Mucosa of rectum (tissue), 2 donors: ENCODE results near the gene COL4A2.

Experiments used
- H3K27ac ChIP-seq, 2 donors: one replicate each; pipeline ENCODE4 v1.7.0; 2013; ENCODE audit warnings: inconsistent platforms in 2 of 2, low read depth in 2 of 2, low read length in 2 of 2
- H3K27me3 ChIP-seq, 2 donors: one replicate each; pipeline ENCODE4 v1.7.0; 2013; ENCODE audit warnings: low read length in 2 of 2; ENCODE audit not compliant: control insufficient read depth in 2 of 2, insufficient read depth in 2 of 2
- H3K36me3 ChIP-seq, 2 donors: one replicate each; pipeline ENCODE4 v1.7.0; 2013; ENCODE audit warnings: low read length in 2 of 2; ENCODE audit not compliant: control insufficient read depth in 2 of 2, insufficient read depth in 2 of 2
- H3K4me1 ChIP-seq, 2 donors: one replicate each; pipeline ENCODE4 v1.7.0; 2013; ENCODE audit warnings: low read length in 2 of 2, mild to moderate bottlenecking in 1 of 2; ENCODE audit not compliant: control insufficient read depth in 2 of 2, insufficient read depth in 2 of 2
- H3K4me3 ChIP-seq, 2 donors: one replicate each; pipeline ENCODE4 v1.7.0; 2013; ENCODE audit warnings: low read length in 2 of 2
- H3K9ac ChIP-seq, 2 donors: one replicate each; pipeline ENCODE4 v1.7.0; 2013; ENCODE audit warnings: low read length in 2 of 2, low read depth in 1 of 2, mild to moderate bottlenecking in 1 of 2
- H3K9me3 ChIP-seq, 2 donors: one replicate each; pipeline ENCODE4 v1.7.0; 2013; ENCODE audit warnings: low read length in 2 of 2; ENCODE audit not compliant: control insufficient read depth in 2 of 2
- donor health status: healthy.
- donor health status: Normal muscosa, but diverticular disease.

COL4A2 gene

GRCh38 chr13:110535526-110535925 lies 228.4 kb downstream of the COL4A2 start:
- H3K4me1 ChIP-seq: peaks cover 10 to 15% of the 10 kb centered on the region in 2 donors

GRCh38 chr13:110536006-110536693 lies 229.1 kb downstream of the COL4A2 start:
- Histone ChIP-seq H3K4me1 (peaks cover 15 to 18% of the 10 kb centered on the region in 2 donors), H3K27ac (peak overlapping the region; percentile 24 to 56), H3K27me3 (no peaks in the 10 kb centered on the region), H3K36me3 (peaks cover 0 to 2% of the 10 kb centered on the region in 2 donors), H3K9me3 (no peaks in the 10 kb centered on the region), H3K9ac (no peak overlapping the region), H3K4me3 (no peak overlapping the region)

More at GRCh38 chr13:110535526-110535925, 228.4 kb downstream of the COL4A2 start:
- Histone ChIP-seq H3K4me3 (no peak overlapping the region), H3K27me3 (no peaks in the 10 kb centered on the region), H3K9me3 (no peaks in the 10 kb centered on the region), H3K27ac (peak overlapping the region; percentile 24 to 56), H3K36me3 (no peaks in the 10 kb centered on the region), H3K9ac (no peak overlapping the region)

GRCh38 chr13:110538632-110539031 lies 231.5 kb downstream of the COL4A2 start:
- Histone ChIP-seq H3K27ac (peak overlapping the region in 1 of 2 donors; percentile 17), H3K9ac (peak overlapping the region in 1 of 2 donors; percentile 32), H3K4me3 (no peak overlapping the region), H3K27me3 (no peaks in the 10 kb centered on the region), H3K9me3 (no peaks in the 10 kb centered on the region), H3K36me3 (peaks cover 2% of the 10 kb centered on the region in 2 donors), H3K4me1 (peaks cover 20 to 22% of the 10 kb centered on the region in 2 donors)

GRCh38 chr13:110539894-110540293 lies 232.8 kb downstream of the COL4A2 start:
- Histone ChIP-seq H3K36me3 (peaks cover 2% of the 10 kb centered on the region in 2 donors), H3K27ac (no peak overlapping the region), H3K4me3 (no peak overlapping the region), H3K4me1 (peaks cover 20 to 22% of the 10 kb centered on the region in 2 donors), H3K27me3 (no peaks in the 10 kb centered on the region), H3K9me3 (no peaks in the 10 kb centered on the region), H3K9ac (no peak overlapping the region)

GRCh38 chr13:110540871-110541525 lies 233.9 kb downstream of the COL4A2 start:
- Histone ChIP-seq H3K36me3 (peaks cover 2% of the 10 kb centered on the region in 2 donors), H3K9ac (peak overlapping the region in 1 of 2 donors; percentile 47), H3K4me1 (peaks cover 21 to 22% of the 10 kb centered on the region in 2 donors), H3K9me3 (no peaks in the 10 kb centered on the region), H3K4me3 (no peak overlapping the region), H3K27ac (peak overlapping the region; percentile 57 to 68), H3K27me3 (no peaks in the 10 kb centered on the region)

GRCh38 chr13:110541526-110541920 lies 234.4 kb downstream of the COL4A2 start:
- Histone ChIP-seq H3K4me1 (peaks cover 23 to 24% of the 10 kb centered on the region in 2 donors), H3K27ac (peak overlapping the region; percentile 57 to 68), H3K4me3 (no peak overlapping the region)

GRCh38 chr13:110542169-110542796 lies 235.2 kb downstream of the COL4A2 start:
- peaks cover 28 to 31% of the 10 kb centered on the region in 2 donors for H3K4me1 ChIP-seq
- H3K27me3 ChIP-seq: no peaks in the 10 kb centered on the region
- H3K36me3 ChIP-seq: peaks cover 2% of the 10 kb centered on the region in 2 donors
- no peaks in the 10 kb centered on the region for H3K9me3 ChIP-seq
- H3K9ac ChIP-seq: no peak overlapping the region
- no peak overlapping the region for H3K27ac ChIP-seq
- no peak overlapping the region for H3K4me3 ChIP-seq

More at GRCh38 chr13:110541526-110541920, 234.4 kb downstream of the COL4A2 start:
- H3K9me3 ChIP-seq: no peaks in the 10 kb centered on the region
- H3K9ac ChIP-seq: peak overlapping the region in 1 of 2 donors; percentile 47
- no peaks in the 10 kb centered on the region for H3K27me3 ChIP-seq
- H3K36me3 ChIP-seq: peaks cover 2% of the 10 kb centered on the region in 2 donors

- Histone ChIP-seq H3K9me3 (no peaks in the 10 kb centered on the region), H3K4me3 (no peak overlapping the region), H3K4me1 (peaks cover 17 to 20% of the 10 kb centered on the region in 2 donors), H3K27me3 (no peaks in the 10 kb centered on the region), H3K9ac (no peak overlapping the region), H3K27ac (peak overlapping the region; percentile 35 to 68), H3K36me3 (peaks cover 0 to 2% of the 10 kb centered on the region in 2 donors)
Observed at GRCh38 chr13:110546378-110546777, 239.3 kb downstream of the COL4A2 start.

- Histone ChIP-seq H3K4me1 (peaks cover 13 to 15% of the 10 kb centered on the region in 2 donors), H3K27ac (peak overlapping the region; percentile 61 to 68), H3K9ac (peak overlapping the region in 1 of 2 donors; percentile 34)
Observed at GRCh38 chr13:110546926-110547325, 239.8 kb downstream of the COL4A2 start.

More at GRCh38 chr13:110546926-110547325, 239.8 kb downstream of the COL4A2 start:
- Histone ChIP-seq H3K36me3 (peaks cover 0 to 2% of the 10 kb centered on the region in 2 donors), H3K4me3 (peak overlapping the region in 1 of 2 donors; percentile 46), H3K27me3 (no peaks in the 10 kb centered on the region), H3K9me3 (no peaks in the 10 kb centered on the region)
